Body of pancreas (tissue), 4 donors: ENCODE results near the gene ITGA1. TPM values are rescaled to one million over a fixed set of nuclear protein-coding genes. Genes with fewer than 3 reads are reported as not detected.

Source experiments
- ATAC-seq: fragments of 150-250 bp; one replicate; pipeline ENCODE4 v1.9.1; 2016
- DNase-seq, 4 donors: peaks; one replicate each; pipeline ENCODE4 v3.0.0-alpha.2; 2019
- H3K27ac ChIP-seq, 4 donors: fragments of 200-600 bp; sonication (generic); 1 replicate in 3 of 4; 2 replicates in 1 of 4; pipeline versions ENCODE4 v1.5.1 to v1.6.1; 2016 to 2019; ENCODE audit warnings: mild to moderate bottlenecking in 1 of 4, mixed read lengths in 1 of 4, moderate library complexity in 1 of 4
- H3K27me3 ChIP-seq, 2 donors: fragments of 200-600 bp; sonication (generic); one replicate each; pipeline ENCODE4 v1.6.0; 2016; ENCODE audit warnings: mild to moderate bottlenecking in 1 of 2
- H3K36me3 ChIP-seq, 2 donors: fragments of 200-600 bp; sonication (generic); replicated peaks in 1 of 2; 2 replicates each; pipeline ENCODE4 v1.5.1; 2016; ENCODE audit warnings: low read depth in 2 of 2; ENCODE audit not compliant: insufficient read depth in 1 of 2
- H3K4me1 ChIP-seq: fragments of 200-600 bp; sonication (generic); one replicate; pipeline ENCODE4 v1.6.0; 2016
- H3K4me3 ChIP-seq, 2 donors: fragments of 200-600 bp; sonication (generic); 1 replicate in 1 of 2; 2 replicates in 1 of 2; pipeline ENCODE4 v1.5.1; 2016 to 2019
- H3K9me3 ChIP-seq, 3 donors: fragments of 200-600 bp; sonication (generic); 1 replicate in 2 of 3; 2 replicates in 1 of 3; pipeline ENCODE4 v1.5.1; 2016
- CTCF ChIP-seq, 7 experiments: fragments of 450-650 bp in 4 of 7; fragments of 200-600 bp in 3 of 7; sonication (generic) in 3 of 7; IDR thresholded peaks; one replicate each; pipeline ENCODE4 v1.5.1; 2016 to 2019; ENCODE audit warnings: antibody characterized with exemption in 7 of 7
- POLR2A ChIP-seq, 3 donors: fragments of 450-650 bp; IDR thresholded peaks; one replicate each; pipeline ENCODE4 v1.6.1; 2016; ENCODE audit warnings: antibody characterized with exemption in 3 of 3, mild to moderate bottlenecking in 2 of 3
- WGBS, 2 donors: methylation state at CpG; one replicate each; pipeline ENCODE4 v1.1.5; 2017; 5-methylcytosine and 5-hydroxymethylcytosine counted together
- intact Hi-C: fragments of 100-400 bp; cut with DNase I; formaldehyde crosslinking; loops from one replicate; pipeline ENCODE4 v1.15.1; 2023
- total RNA-seq, 2 donors: library from RNA; depleted of rRNA; stranded (reverse); fragments of >200 nt; gene quantifications; one replicate each; pipeline ENCODE4 v1.1.0, GENCODE V29; 2016

ITGA1 gene
- total RNA-seq, 2 donors from 2014 or later: 6.9 to 11.2 TPM

- H3K27me3 ChIP-seq: no peaks in the 10 kb centered on the region
- H3K9me3 ChIP-seq: no peaks in the 10 kb centered on the region
- DNase-seq (no peak), ATAC-seq (no peak)
- no peaks in the 10 kb centered on the region for H3K36me3 ChIP-seq
- no peaks in the 10 kb centered on the region for H3K4me1 ChIP-seq
- intact Hi-C loops: no loop called here
- no peak overlapping the region for H3K4me3 ChIP-seq
- TF ChIP-seq POLR2A (IDR thresholded peaks at IDR 0.05): no peak
- no peak for TF ChIP-seq CTCF (IDR thresholded peaks at IDR 0.05)
- H3K27ac ChIP-seq: no peak overlapping the region
- WGBS, 2 donors: 38 to 46% methylated on average over 4 of the region's 4 CpGs
Observed at GRCh38 chr5:52876456-52876855, 88.7 kb downstream of the ITGA1 start.

GRCh38 chr5:52878656-52879055 lies 90.9 kb downstream of the ITGA1 start:
- Histone ChIP-seq H3K27ac (no peak overlapping the region), H3K4me1 (no peaks in the 10 kb centered on the region), H3K9me3 (no peaks in the 10 kb centered on the region), H3K27me3 (no peaks in the 10 kb centered on the region), H3K4me3 (no peak overlapping the region), H3K36me3 (no peaks in the 10 kb centered on the region)
- DNase-seq: no peak
- WGBS, 2 donors: 52 to 62% methylated on average over 3 of the region's 3 CpGs
- no peak for TF ChIP-seq POLR2A (IDR thresholded peaks at IDR 0.05)
- TF ChIP-seq CTCF (IDR thresholded peaks at IDR 0.05): no peak
- ATAC-seq: no peak
- intact Hi-C loops: no loop called here

- TF ChIP-seq POLR2A (IDR thresholded peaks at IDR 0.05) (no peak), CTCF (IDR thresholded peaks at IDR 0.05) (no peak)
- no peak for DNase-seq
- ATAC-seq: no peak
Observed at GRCh38 chr5:52880541-52880940, 92.8 kb downstream of the ITGA1 start.

GRCh38 chr5:52881468-52881867 lies 93.8 kb downstream of the ITGA1 start:
- H3K4me1 ChIP-seq: no peaks in the 10 kb centered on the region
- TF ChIP-seq CTCF (IDR thresholded peaks at IDR 0.05) (no peak), POLR2A (IDR thresholded peaks at IDR 0.05) (no peak)

More at GRCh38 chr5:52880541-52880940, 92.8 kb downstream of the ITGA1 start:
- H3K4me1 ChIP-seq: no peaks in the 10 kb centered on the region
- no peaks in the 10 kb centered on the region for H3K9me3 ChIP-seq
- no peaks in the 10 kb centered on the region for H3K27me3 ChIP-seq
- no peaks in the 10 kb centered on the region for H3K36me3 ChIP-seq
- intact Hi-C loops: no loop called here
- no peak overlapping the region for H3K4me3 ChIP-seq
- no peak overlapping the region for H3K27ac ChIP-seq

GRCh38 chr5:52883110-52883509 lies 95.4 kb downstream of the ITGA1 start:
- Histone ChIP-seq H3K27ac (no peak overlapping the region), H3K9me3 (no peaks in the 10 kb centered on the region), H3K27me3 (no peaks in the 10 kb centered on the region), H3K4me1 (no peaks in the 10 kb centered on the region), H3K4me3 (no peak overlapping the region), H3K36me3 (no peaks in the 10 kb centered on the region)
- 81 to 91% methylated on average over 4 of the region's 4 CpGs for WGBS, 2 donors
- intact Hi-C loops: no loop called here
- no peak for ATAC-seq
- DNase-seq: no peak
- TF ChIP-seq POLR2A (IDR thresholded peaks at IDR 0.05): no peak
- no peak for TF ChIP-seq CTCF (IDR thresholded peaks at IDR 0.05)

More at GRCh38 chr5:52881468-52881867, 93.8 kb downstream of the ITGA1 start:
- Histone ChIP-seq H3K27ac (no peak overlapping the region), H3K36me3 (no peaks in the 10 kb centered on the region), H3K9me3 (no peaks in the 10 kb centered on the region), H3K4me3 (no peak overlapping the region), H3K27me3 (no peaks in the 10 kb centered on the region)
- DNase-seq (no peak), ATAC-seq (no peak)
- intact Hi-C loops: no loop called here
- WGBS, 2 donors: 65 to 74% methylated on average over 4 of the region's 4 CpGs
